ENCODE results near the gene ARL6IP5.

The ARL6IP5 gene

GRCh38 chr3:69105320-69105719 lies 20.6 kb downstream of the ARL6IP5 start:
- H3K27ac Mint-ChIP-seq = no peak overlapping the region
- H3K4me3 Mint-ChIP-seq = no peak overlapping the region
- H3K27me3 Mint-ChIP-seq (ENCODE audit: low read depth, poor library complexity) = no peaks in the 10 kb centered on the region
- H3K36me3 Mint-ChIP-seq (ENCODE audit: low read depth) = peaks cover 26% of the 10 kb centered on the region
- no peak for TF ChIP-seq CTCF (IDR thresholded peaks at IDR 0.05)
- H3K9me3 Mint-ChIP-seq = no peaks in the 10 kb centered on the region
- H3K4me1 Mint-ChIP-seq = no peaks in the 10 kb centered on the region
- DNase-seq = no peak

- H3K4me1 Mint-ChIP-seq = no peaks in the 10 kb centered on the region
- H3K4me3 Mint-ChIP-seq = no peak overlapping the region
- no peaks in the 10 kb centered on the region for H3K9me3 Mint-ChIP-seq
- no peak overlapping the region for H3K27ac Mint-ChIP-seq
- no peak for DNase-seq
- TF ChIP-seq CTCF (IDR thresholded peaks at IDR 0.05) = no peak
- H3K36me3 Mint-ChIP-seq (ENCODE audit: low read depth) = peaks cover 13% of the 10 kb centered on the region
- H3K27me3 Mint-ChIP-seq (ENCODE audit: low read depth, poor library complexity) = peaks cover 4% of the 10 kb centered on the region
These were observed 23.1 kb downstream of the ARL6IP5 start for GRCh38 chr3:69107841-69108240.

- no peaks in the 10 kb centered on the region for H3K4me1 Mint-ChIP-seq
- no peak overlapping the region for H3K27ac Mint-ChIP-seq
- H3K4me3 Mint-ChIP-seq = no peak overlapping the region
- no peaks in the 10 kb centered on the region for H3K9me3 Mint-ChIP-seq
- H3K36me3 Mint-ChIP-seq (ENCODE audit: low read depth) = peaks cover 6% of the 10 kb centered on the region
- no peak for TF ChIP-seq CTCF (IDR thresholded peaks at IDR 0.05)
- H3K27me3 Mint-ChIP-seq (ENCODE audit: low read depth, poor library complexity) = peaks cover 4% of the 10 kb centered on the region
- no peak for DNase-seq
These were observed 24.1 kb downstream of the ARL6IP5 start for GRCh38 chr3:69108811-69109210.

GRCh38 chr3:69110941-69111546 lies 26.3 kb downstream of the ARL6IP5 start:
- H3K4me1 Mint-ChIP-seq = no peaks in the 10 kb centered on the region
- no peak for DNase-seq
- no peak overlapping the region for H3K4me3 Mint-ChIP-seq
- peaks cover 4% of the 10 kb centered on the region for H3K27me3 Mint-ChIP-seq (ENCODE audit: low read depth, poor library complexity)
- no peaks in the 10 kb centered on the region for H3K36me3 Mint-ChIP-seq (ENCODE audit: low read depth)
- no peaks in the 10 kb centered on the region for H3K9me3 Mint-ChIP-seq
- TF ChIP-seq CTCF (IDR thresholded peaks at IDR 0.05) = no peak
- no peak overlapping the region for H3K27ac Mint-ChIP-seq

GRCh38 chr3:69113536-69113935 lies 28.8 kb downstream of the ARL6IP5 start:
- Mint-ChIP-seq H3K27me3 (ENCODE audit: low read depth, poor library complexity) (peaks cover 9% of the 10 kb centered on the region), H3K4me3 (no peak overlapping the region), H3K27ac (no peak overlapping the region), H3K4me1 (no peaks in the 10 kb centered on the region), H3K36me3 (ENCODE audit: low read depth) (no peaks in the 10 kb centered on the region), H3K9me3 (no peaks in the 10 kb centered on the region)
- DNase-seq = no peak
- TF ChIP-seq CTCF (IDR thresholded peaks at IDR 0.05) = no peak

GRCh38 chr3:69115731-69116130 lies 31.0 kb downstream of the ARL6IP5 start:
- Mint-ChIP-seq H3K9me3 (no peaks in the 10 kb centered on the region), H3K36me3 (ENCODE audit: low read depth) (no peaks in the 10 kb centered on the region), H3K27ac (no peak overlapping the region), H3K4me1 (peaks cover 5% of the 10 kb centered on the region), H3K27me3 (ENCODE audit: low read depth, poor library complexity) (peaks cover 15% of the 10 kb centered on the region), H3K4me3 (no peak overlapping the region)
- TF ChIP-seq CTCF (IDR thresholded peaks at IDR 0.05) = no peak
- DNase-seq = no peak
